H1 (cell line): Measurements from ENCODE around the gene CAMK2B. TPM values are rescaled to one million over a fixed set of nuclear protein-coding genes. Genes with fewer than 3 reads are reported as not detected.

Source experiments
- CTCF ChIA-PET: fragments of 300-600 bp; sonication (Branson Sonifier 250); formaldehyde crosslinking; loops from one replicate; lab custom pipeline; 2021; ENCODE audit not compliant: partially characterized antibody; lab: Charles Lee
- POLR2A ChIA-PET: fragments of 300-600 bp; sonication (Branson Sonifier 250); formaldehyde crosslinking; loops from one replicate; lab custom pipeline; 2021; ENCODE audit warnings: inconsistent platforms; ENCODE audit not compliant: partially characterized antibody; lab: Charles Lee
- DNase-seq, 2 experiments: peaks; one replicate each; pipeline versions ENCODE4 v3.0.0 to v3.0.0-alpha.2; 2010 to 2022; ENCODE audit warnings: low spot score in 2 of 2, low read depth in 1 of 2, mixed read lengths in 1 of 2
- FAIRE-seq: peaks from 2 replicates; lab custom pipeline; 2011; peaks lifted over from hg19 to GRCh38; lab: Jason Lieb, UNC
- H2AFZ ChIP-seq: 2 replicates; pipeline ENCODE4 v1.8.1; 2012; ENCODE audit warnings: low read length, inconsistent platforms
- H2AK5ac ChIP-seq: 2 replicates; pipeline ENCODE4 v1.6.1; 2013; ENCODE audit warnings: low read depth, low read length
- H2BK120ac ChIP-seq: replicated peaks from 2 replicates; pipeline ENCODE3; 2013; ENCODE audit warnings: low read depth, low read length, inconsistent platforms
- H2BK12ac ChIP-seq: 2 replicates; pipeline ENCODE4 v1.6.1; 2013; ENCODE audit warnings: low read depth, low read length
- H2BK15ac ChIP-seq: 2 replicates; pipeline ENCODE4 v1.6.1; 2013; ENCODE audit warnings: low read length
- H2BK20ac ChIP-seq: 2 replicates; pipeline ENCODE4 v1.6.1; 2013; ENCODE audit warnings: low read length
- H2BK5ac ChIP-seq: 2 replicates; pipeline ENCODE4 v1.6.1; 2013; ENCODE audit warnings: low read depth, low read length
- H3K14ac ChIP-seq: 2 replicates; pipeline ENCODE4 v1.6.1; 2013; ENCODE audit warnings: inconsistent platforms; ENCODE audit not compliant: insufficient read length
- H3K18ac ChIP-seq: 2 replicates; pipeline ENCODE4 v1.6.1; 2013; ENCODE audit warnings: low read length; ENCODE audit errors: extremely low read depth
- H3K23ac ChIP-seq: 2 replicates; pipeline ENCODE4 v1.6.1; 2013; ENCODE audit warnings: inconsistent platforms; ENCODE audit not compliant: insufficient read length
- H3K23me2 ChIP-seq: 2 replicates; pipeline ENCODE4 v1.6.1; 2013; ENCODE audit warnings: low read depth, low read length
- H3K27ac ChIP-seq: 2 replicates; pipeline ENCODE4 v1.6.1; 2011; ENCODE audit warnings: low read depth, low read length, inconsistent platforms
- H3K27me3 ChIP-seq, 4 experiments: replicated peaks in 1 of 4; 1 replicate in 1 of 4; 2 replicates in 3 of 4; pipeline versions ENCODE4 v1.6.1 to v1.8.1; 2011 to 2013; ENCODE audit warnings: low read length in 3 of 4, mild to moderate bottlenecking in 3 of 4, inconsistent platforms in 2 of 4, mixed read lengths in 2 of 4, moderate library complexity in 1 of 4; ENCODE audit not compliant: control insufficient read depth in 3 of 4, insufficient read depth in 3 of 4; ENCODE audit errors: extremely low read depth in 1 of 4
- H3K36me3 ChIP-seq, 4 experiments: 2 replicates each; pipeline versions ENCODE4 v1.6.1 to v1.8.1; 2011 to 2013; ENCODE audit warnings: mild to moderate bottlenecking in 4 of 4, low read length in 3 of 4, moderate library complexity in 2 of 4, control low read depth in 1 of 4, inconsistent platforms in 1 of 4; ENCODE audit not compliant: insufficient read depth in 4 of 4, control insufficient read depth in 2 of 4
- H3K4ac ChIP-seq: replicated peaks from 2 replicates; pipeline ENCODE3; 2013; ENCODE audit warnings: low read length, low read depth, mixed read lengths, inconsistent platforms; ENCODE audit not compliant: insufficient read length
- H3K4me1 ChIP-seq, 4 experiments: replicated peaks in 1 of 4; 1 replicate in 1 of 4; 2 replicates in 3 of 4; pipeline versions ENCODE4 v1.6.1 to v1.8.1; 2011 to 2013; ENCODE audit warnings: low read length in 3 of 4, inconsistent platforms in 2 of 4, mixed read lengths in 1 of 4; ENCODE audit not compliant: insufficient read depth in 4 of 4, control insufficient read depth in 3 of 4
- H3K4me2 ChIP-seq, 2 experiments: 2 replicates each; pipeline versions ENCODE4 v1.6.1 to v1.8.1; 2011 to 2013; ENCODE audit warnings: low read depth in 2 of 2, low read length in 2 of 2, control low read depth in 1 of 2, inconsistent platforms in 1 of 2, mild to moderate bottlenecking in 1 of 2; ENCODE audit not compliant: insufficient read depth in 1 of 2
- H3K4me3 ChIP-seq, 4 experiments: fragments of 200-600, 300-600 bp in 1 of 4; sonication (generic), shearing (Covaris generic), sonication (Bioruptor Twin) in 1 of 4; 2 replicates each; pipeline versions ENCODE4 v1.5.1 to v1.8.1; 2011 to 2016; ENCODE audit warnings: low read length in 4 of 4, low read depth in 3 of 4, control low read depth in 2 of 4, inconsistent platforms in 2 of 4, mild to moderate bottlenecking in 2 of 4, mixed read lengths in 1 of 4, moderate library complexity in 1 of 4; ENCODE audit not compliant: insufficient read depth in 2 of 4; ENCODE audit errors: extremely low read depth in 1 of 4
- H3K56ac ChIP-seq: replicated peaks from 2 replicates; pipeline ENCODE3; 2013; ENCODE audit warnings: low read depth, mild to moderate bottlenecking, mixed read lengths, low read length, inconsistent platforms; ENCODE audit not compliant: insufficient read length
- H3K79me1 ChIP-seq: 2 replicates; pipeline ENCODE4 v1.6.1; 2013; ENCODE audit warnings: low read depth, low read length, control low read depth
- H3K79me2 ChIP-seq, 2 experiments: 2 replicates each; pipeline versions ENCODE4 v1.6.1 to v1.8.1; 2012 to 2013; ENCODE audit warnings: low read length in 2 of 2, mild to moderate bottlenecking in 2 of 2, inconsistent platforms in 1 of 2; ENCODE audit not compliant: insufficient read depth in 2 of 2, control insufficient read depth in 1 of 2
- H3K9ac ChIP-seq, 4 experiments: replicated peaks in 1 of 4; 1 replicate in 1 of 4; 2 replicates in 3 of 4; pipeline versions ENCODE4 v1.6.1 to v1.8.1; 2011 to 2013; ENCODE audit warnings: low read depth in 3 of 4, low read length in 3 of 4, control low read depth in 2 of 4, mild to moderate bottlenecking in 2 of 4, moderate library complexity in 2 of 4, inconsistent platforms in 1 of 4; ENCODE audit errors: extremely low read depth in 1 of 4
- H3K9me3 ChIP-seq, 2 experiments: 2 replicates each; pipeline versions ENCODE4 v1.6.1 to v1.8.1; 2012 to 2013; ENCODE audit warnings: mild to moderate bottlenecking in 2 of 2, moderate library complexity in 2 of 2, control low read depth in 1 of 2, inconsistent platforms in 1 of 2, low read depth in 1 of 2, low read length in 1 of 2, mixed read lengths in 1 of 2; ENCODE audit not compliant: insufficient read depth in 2 of 2
- H4K20me1 ChIP-seq, 2 experiments: replicated peaks in 1 of 2; 2 replicates each; pipeline versions ENCODE3 to v1.8.1; 2011 to 2013; ENCODE audit warnings: inconsistent platforms in 2 of 2, low read length in 2 of 2, mild to moderate bottlenecking in 1 of 2; ENCODE audit not compliant: insufficient read depth in 2 of 2, control insufficient read depth in 1 of 2
- H4K5ac ChIP-seq: 2 replicates; pipeline ENCODE4 v1.6.1; 2013; ENCODE audit warnings: low read length, low read depth, mixed read lengths, inconsistent platforms; ENCODE audit not compliant: insufficient read length
- H4K8ac ChIP-seq: 2 replicates; pipeline ENCODE4 v1.8.0; 2013; ENCODE audit warnings: mild to moderate bottlenecking, moderate library complexity, low read length, inconsistent platforms; ENCODE audit not compliant: insufficient read depth; ENCODE audit errors: extremely low read depth
- H4K91ac ChIP-seq: replicated peaks from 2 replicates; pipeline ENCODE3; 2013; ENCODE audit warnings: low read length, mixed read lengths, inconsistent platforms; ENCODE audit not compliant: insufficient read length
- BACH1 ChIP-seq: IDR thresholded peaks from 2 replicates; pipeline ENCODE4 v1.6.1; 2012; ENCODE audit warnings: low read length, improper control_type of control experiment
- POLR2A ChIP-seq, 2 experiments: IDR thresholded peaks; 1 replicate in 1 of 2; 2 replicates in 1 of 2; pipeline ENCODE4 v1.6.1; 2011; ENCODE audit warnings: low read depth in 2 of 2, low read length in 2 of 2, mild to moderate bottlenecking in 2 of 2; ENCODE audit errors: control extremely low read depth in 1 of 2
- SIX5 ChIP-seq: IDR thresholded peaks from 2 replicates; pipeline ENCODE4 v1.6.1; 2011; ENCODE audit warnings: mild to moderate bottlenecking, low read depth, low read length
- TAF7 ChIP-seq: optimal IDR thresholded peaks from 2 replicates; pipeline ENCODE3; 2011; ENCODE audit warnings: low read depth, mild to moderate bottlenecking, inconsistent platforms, low read length, moderate library complexity, borderline replicate concordance
- USF2 ChIP-seq: IDR thresholded peaks from 2 replicates; pipeline ENCODE4 v1.6.1; 2011; ENCODE audit warnings: low read length, improper control_type of control experiment
- WGBS, 2 experiments: shearing (Covaris generic) in 1 of 2; methylation state at CpG; one replicate each; pipeline versions ENCODE4 v1.1.6 to v1.1.7; 2013 to 2015; ENCODE audit warnings: low lambda C conversion rate in 2 of 2, mixed read lengths in 2 of 2, inconsistent platforms in 1 of 2, low coverage in 1 of 2, missing lambda C conversion rate in 1 of 2; ENCODE audit not compliant: insufficient replicate concordance in 2 of 2, insufficient coverage in 1 of 2, insufficient read length in 1 of 2; ENCODE audit errors: extremely low coverage in 1 of 2, missing lambda C conversion rate in 1 of 2; 5-methylcytosine and 5-hydroxymethylcytosine counted together
- polyA plus RNA-seq, 7 experiments: library from polyadenylated mRNA; depleted of rRNA in 3 of 7; stranded (reverse) in 5 of 7; unstranded in 2 of 7; fragments of >200 nt in 5 of 7; fragments of 200-250 nt in 2 of 7; gene quantifications; 1 replicate in 5 of 7; 2 replicates in 1 of 7; 4 replicates in 1 of 7; pipeline versions ENCODE4 v1.2.1 to v1.2.3, GENCODE V29; 2011 to 2013; ENCODE audit warnings: missing spikeins in 2 of 7, mixed read lengths in 2 of 7
- total RNA-seq: library from RNA; stranded (reverse); fragmentation: NEBNext Ultra II Directional; extraction: Animal tissue kit (Norgen Biotek cat#: 25700); gene quantifications from 2 replicates; pipeline ENCODE4 v1.2.1, GENCODE V29; 2021

Gene CAMK2B
- total and polyA plus RNA-seq, 2 of the 8 experiments (the other 6 are each of a cell fraction or from before 2014, with no cell fraction given) = 0.05 to 0.15 TPM

GRCh38 chr7:44335184-44335583 lies 9.8 kb upstream of the CAMK2B start:
- Histone ChIP-seq H3K79me1 (no peaks in the 10 kb centered on the region; the same call in 1 of the 2 replicates), H3K4me1 (no peaks in the 10 kb centered on the region; a peak in 1 of 7 replicates), H3K56ac (no peak overlapping the region), H2BK20ac (no peak overlapping the region), H3K79me2 (no peaks in the 10 kb centered on the region), H3K9ac (no peak overlapping the region), H2BK120ac (no peak overlapping the region), H2BK5ac (no peak overlapping the region), H4K91ac (no peak overlapping the region), H3K14ac (no peak overlapping the region), H3K27ac (no peak overlapping the region), H3K23me2 (no peaks in the 10 kb centered on the region), H3K4ac (no peak overlapping the region), H3K27me3 (no peaks in the 10 kb centered on the region), H3K23ac (no peak overlapping the region), H3K4me2 (no peak overlapping the region), H2AK5ac (no peak overlapping the region), H3K9me3 (no peaks in the 10 kb centered on the region), H2BK15ac (no peak overlapping the region), H4K20me1 (no peaks in the 10 kb centered on the region), H3K4me3 (no peak overlapping the region), H2AFZ (no peak overlapping the region), H3K36me3 (no peaks in the 10 kb centered on the region), H3K18ac (no peak overlapping the region), H2BK12ac (no peak overlapping the region), H4K5ac (no peak overlapping the region), H4K8ac (no peak overlapping the region)
- no peak for TF ChIP-seq SIX5
- TF ChIP-seq USF2 = no peak
- TF ChIP-seq POLR2A (IDR thresholded peaks at IDR 0.05; ENCODE audit: control extremely low read depth in 1 of 2, low read depth in 2 of 2, low read length in 2 of 2) = no peak
- TF ChIP-seq BACH1 = no peak
- no peak for TF ChIP-seq TAF7
- 95% methylated on average over 3 of the region's 4 CpGs; no CpG with 5 or more reads in 1 of the 2 experiments for WGBS, 2 experiments
- DNase-seq = no peak
- POLR2A ChIA-PET = no interaction called here
- FAIRE-seq = no peak
- CTCF ChIA-PET = interaction anchor here (0.9 to 2.3 kb wide), 2 partner anchors 14 to 199 kb away, joined by 3 to 14 read pairs; no protein-coding TSS in a partner anchor
